GM04504 (cell line): Measurements from ENCODE around the gene METTL1.
"Not testable (repeated sequence)": the region's sequence is repeated elsewhere in the genome, so short reads cannot be mapped to it uniquely, and the experiment has no call there.

ENCODE experiments used
- DNase-seq: peaks from one replicate; pipeline ENCODE4 v3.0.0-alpha.2; 2012; ENCODE audit warnings: low read depth

METTL1 gene

GRCh38 chr12:57771873-57772428 is at the start of gene METTL1:
METTL1 (minus strand) TSS chr12:57772105; CDS start chr12:57772083, 22 bp downstream.
- peak; percentile 94 for DNase-seq

- not testable (repeated sequence) for DNase-seq
Observed at GRCh38 chr12:57821015-57821414, 49.1 kb upstream of the METTL1 start.

GRCh38 chr12:57820119-57820518 is 48.2 kb upstream of the METTL1 start:
- DNase-seq: not testable (repeated sequence)

GRCh38 chr12:57817990-57818331 is 46.1 kb upstream of the METTL1 start:
- not testable (repeated sequence) for DNase-seq

- DNase-seq: no peak
Observed at GRCh38 chr12:57817261-57817989, 45.5 kb upstream of the METTL1 start.

GRCh38 chr12:57816855-57817151 is 44.9 kb upstream of the METTL1 start:
- DNase-seq: no peak

GRCh38 chr12:57816001-57816854 is 44.3 kb upstream of the METTL1 start:
- no peak for DNase-seq

- no peak for DNase-seq
Observed at GRCh38 chr12:57815177-57816000, 43.5 kb upstream of the METTL1 start.

- DNase-seq: no peak
Observed at GRCh38 chr12:57813971-57814772, 42.3 kb upstream of the METTL1 start.

- DNase-seq: no peak
Observed at GRCh38 chr12:57813111-57813970, 41.4 kb upstream of the METTL1 start.

GRCh38 chr12:57811028-57811755 is 39.3 kb upstream of the METTL1 start:
- DNase-seq: no peak

GRCh38 chr12:57810450-57810849 is 38.5 kb upstream of the METTL1 start:
- DNase-seq: no peak

GRCh38 chr12:57809425-57809824 is 37.5 kb upstream of the METTL1 start:
- DNase-seq: no peak

GRCh38 chr12:57808351-57808750 is 36.4 kb upstream of the METTL1 start:
- DNase-seq: no peak

GRCh38 chr12:57807285-57807684 is 35.4 kb upstream of the METTL1 start:
- no peak for DNase-seq

- DNase-seq: no peak
Observed at GRCh38 chr12:57806677-57807076, 34.8 kb upstream of the METTL1 start.

- DNase-seq: no peak
Observed at GRCh38 chr12:57803319-57803893, 31.5 kb upstream of the METTL1 start.

GRCh38 chr12:57802607-57803006 is 30.7 kb upstream of the METTL1 start:
- DNase-seq: no peak

- no peak for DNase-seq
Observed at GRCh38 chr12:57800965-57801364, 29.1 kb upstream of the METTL1 start.
